Lower leg skin (tissue), 3 donors: ENCODE data around the gene IKBIP.

Experiments
- POLR2A ChIP-seq, 2 donors: fragments of 450-650 bp; IDR thresholded peaks; one replicate each; pipeline ENCODE4 v1.6.1; 2016 to 2017; ENCODE audit warnings: antibody characterized with exemption in 2 of 2, mild to moderate bottlenecking in 1 of 2, moderate library complexity in 1 of 2
- TF ChIP-seq, protein P1 (sequence below), 3 donors: fragments of 450-650 bp; IDR thresholded peaks; one replicate each; pipeline ENCODE4 v1.5.1; 2016; ENCODE audit warnings: antibody characterized with exemption in 3 of 3, mild to moderate bottlenecking in 3 of 3, moderate library complexity in 2 of 3

DNA sequence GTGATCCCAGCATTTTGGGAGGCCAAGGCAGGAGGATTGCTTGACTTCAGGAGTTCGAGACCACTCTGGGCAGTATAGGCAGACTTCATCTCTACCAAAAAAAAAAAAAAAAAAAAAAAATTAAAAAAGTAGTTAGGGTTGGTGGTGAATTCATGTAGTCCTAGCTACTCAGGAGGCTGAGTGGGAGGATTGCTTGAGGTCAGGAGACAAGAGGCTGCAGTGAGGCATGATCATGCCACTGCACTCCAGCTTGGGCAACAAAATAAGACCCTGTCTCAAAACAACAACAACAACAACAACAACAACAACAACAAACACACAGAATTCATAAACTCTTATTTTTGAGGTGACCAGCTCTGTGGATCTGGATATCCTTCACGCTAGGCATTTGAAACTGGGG lies 34.0 kb downstream of the IKBIP start:
- TF ChIP-seq, protein P1, sequence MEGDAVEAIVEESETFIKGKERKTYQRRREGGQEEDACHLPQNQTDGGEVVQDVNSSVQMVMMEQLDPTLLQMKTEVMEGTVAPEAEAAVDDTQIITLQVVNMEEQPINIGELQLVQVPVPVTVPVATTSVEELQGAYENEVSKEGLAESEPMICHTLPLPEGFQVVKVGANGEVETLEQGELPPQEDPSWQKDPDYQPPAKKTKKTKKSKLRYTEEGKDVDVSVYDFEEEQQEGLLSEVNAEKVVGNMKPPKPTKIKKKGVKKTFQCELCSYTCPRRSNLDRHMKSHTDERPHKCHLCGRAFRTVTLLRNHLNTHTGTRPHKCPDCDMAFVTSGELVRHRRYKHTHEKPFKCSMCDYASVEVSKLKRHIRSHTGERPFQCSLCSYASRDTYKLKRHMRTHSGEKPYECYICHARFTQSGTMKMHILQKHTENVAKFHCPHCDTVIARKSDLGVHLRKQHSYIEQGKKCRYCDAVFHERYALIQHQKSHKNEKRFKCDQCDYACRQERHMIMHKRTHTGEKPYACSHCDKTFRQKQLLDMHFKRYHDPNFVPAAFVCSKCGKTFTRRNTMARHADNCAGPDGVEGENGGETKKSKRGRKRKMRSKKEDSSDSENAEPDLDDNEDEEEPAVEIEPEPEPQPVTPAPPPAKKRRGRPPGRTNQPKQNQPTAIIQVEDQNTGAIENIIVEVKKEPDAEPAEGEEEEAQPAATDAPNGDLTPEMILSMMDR (IDR thresholded peaks at IDR 0.05) = no peak
- TF ChIP-seq POLR2A (IDR thresholded peaks at IDR 0.05) = no peak
